C1 segment of cervical spinal cord (tissue), 14 donors: ENCODE measurements around the gene AP3B2.
"Not testable (repeated sequence)": the region's sequence is repeated elsewhere in the genome, so short reads cannot be mapped to it uniquely, and the experiment has no call there.

Source experiments
- DNase-seq, 14 donors: peaks; one replicate each; lab custom pipeline; 2025; lab: John Stamatoyannopoulos, UW

AP3B2 gene

GRCh38 chr15:82709421-82710207, at the start of gene AP3B2:
Gene AP3B2, minus strand, starts transcription at chr15:82709875. Its CDS starts 169 bp downstream, at chr15:82709706.
- DNase-seq: peak in 11 of 14 donors; percentile 16 to 83 (median 46)

GRCh38 chr15:82751308-82751707, 41.6 kb upstream of the AP3B2 start:
- DNase-seq: no peak

- DNase-seq: peak in 1 of 14 donors; percentile 29
Observed at GRCh38 chr15:82750831-82751180, 41.1 kb upstream of the AP3B2 start.

GRCh38 chr15:82749951-82750830, 40.5 kb upstream of the AP3B2 start:
- DNase-seq: peak; percentile 44 to 95 (median 90)

- DNase-seq: no peak
Observed at GRCh38 chr15:82748315-82748714, 38.6 kb upstream of the AP3B2 start.

- DNase-seq: no peak
Observed at GRCh38 chr15:82743810-82744209, 34.1 kb upstream of the AP3B2 start.

- no peak for DNase-seq
Observed at GRCh38 chr15:82742134-82742533, 32.5 kb upstream of the AP3B2 start.

- DNase-seq: no peak
Observed at GRCh38 chr15:82739086-82739485, 29.4 kb upstream of the AP3B2 start.

GRCh38 chr15:82737975-82738374, 28.3 kb upstream of the AP3B2 start:
- DNase-seq: no peak

GRCh38 chr15:82731527-82731926, 21.9 kb upstream of the AP3B2 start:
- no peak for DNase-seq

- DNase-seq: no peak
Observed at GRCh38 chr15:82730022-82730530, 20.4 kb upstream of the AP3B2 start.

GRCh38 chr15:82726816-82727215, 17.1 kb upstream of the AP3B2 start:
- DNase-seq: no peak

- no peak for DNase-seq
Observed at GRCh38 chr15:82715003-82715402, 5.3 kb upstream of the AP3B2 start.

- no peak for DNase-seq
Observed at GRCh38 chr15:82714016-82714415, 4.3 kb upstream of the AP3B2 start.

GRCh38 chr15:82712036-82712435, 2.4 kb upstream of the AP3B2 start:
- no peak for DNase-seq

GRCh38 chr15:82710926-82711490, 1.3 kb upstream of the AP3B2 start:
- DNase-seq: no peak

GRCh38 chr15:82710208-82710555, 507 bp upstream of the AP3B2 start:
- DNase-seq: no peak

- DNase-seq: peak in 3 of 14 donors; percentile 11 to 61 (median 44)
Observed at GRCh38 chr15:82709081-82709420, 624 bp downstream of the AP3B2 start.

GRCh38 chr15:82705856-82706255, 3.8 kb downstream of the AP3B2 start:
- DNase-seq: not testable (repeated sequence)

GRCh38 chr15:82699726-82700125, 9.9 kb downstream of the AP3B2 start:
- DNase-seq: no peak

GRCh38 chr15:82698711-82699345, 10.8 kb downstream of the AP3B2 start:
- DNase-seq: no peak
